CD8-positive, alpha-beta memory T cell (primary cell): ENCODE measurements around the gene NKPD1. TPM values are rescaled to one million over a fixed set of nuclear protein-coding genes. Genes with fewer than 3 reads are reported as not detected.

ENCODE experiments used
- CTCF ChIA-PET: fragments of 350-600 bp; sonication (Branson Sonifier 250); formaldehyde crosslinking; loops from one replicate; lab custom pipeline; 2021; ENCODE audit warnings: antibody characterized with exemption; lab: Charles Lee
- POLR2A ChIA-PET: fragments of 350-600 bp; sonication (Branson Sonifier 250); formaldehyde crosslinking; loops from one replicate; lab custom pipeline; 2021; ENCODE audit warnings: antibody characterized with exemption; lab: Charles Lee
- DNase-seq, 5 donors: peaks; one replicate each; pipeline versions ENCODE4 v3.0.0 to v3.0.0-alpha.2; 2020 to 2022; ENCODE audit warnings: mixed read lengths in 1 of 5
- H3K27ac ChIP-seq: one replicate; pipeline ENCODE4 v1.7.0; 2013; ENCODE audit warnings: low read depth, mild to moderate bottlenecking, low read length, moderate library complexity
- H3K27me3 ChIP-seq: 2 replicates; pipeline ENCODE4 v1.7.0; 2013; ENCODE audit warnings: low read length, mild to moderate bottlenecking; ENCODE audit not compliant: insufficient read depth, poor library complexity, severe bottlenecking
- H3K36me3 ChIP-seq: 2 replicates; pipeline ENCODE4 v1.7.0; 2013; ENCODE audit warnings: mild to moderate bottlenecking, low read length, moderate library complexity; ENCODE audit not compliant: insufficient read depth
- H3K4me1 ChIP-seq: 2 replicates; pipeline ENCODE4 v1.7.0; 2013; ENCODE audit warnings: mild to moderate bottlenecking, low read length, moderate library complexity; ENCODE audit not compliant: insufficient read depth
- H3K4me3 ChIP-seq: 2 replicates; pipeline ENCODE4 v1.7.0; 2013; ENCODE audit warnings: mild to moderate bottlenecking, low read length
- H3K9me3 ChIP-seq: 2 replicates; pipeline ENCODE4 v1.7.0; 2013; ENCODE audit warnings: mild to moderate bottlenecking, low read length
- H3K27ac Mint-ChIP-seq, 8 donors: one replicate each; pipeline ENCODE4 v1.8.0; 2020 to 2021; ENCODE audit warnings: mixed read lengths in 8 of 8, mild to moderate bottlenecking in 6 of 8, inconsistent platforms in 3 of 8, moderate library complexity in 3 of 8
- H3K27me3 Mint-ChIP-seq, 2 donors: one replicate each; pipeline ENCODE4 v1.8.0; 2020 to 2021; ENCODE audit warnings: mixed read lengths in 2 of 2, mild to moderate bottlenecking in 1 of 2, moderate library complexity in 1 of 2
- H3K36me3 Mint-ChIP-seq, 3 donors: one replicate each; pipeline ENCODE4 v1.8.0; 2020 to 2021; ENCODE audit warnings: mixed read lengths in 3 of 3, inconsistent platforms in 1 of 3, mild to moderate bottlenecking in 1 of 3
- H3K4me1 Mint-ChIP-seq, 3 donors: one replicate each; pipeline ENCODE4 v1.8.0; 2020 to 2021; ENCODE audit warnings: mixed read lengths in 3 of 3, inconsistent platforms in 1 of 3, mild to moderate bottlenecking in 1 of 3
- H3K4me3 Mint-ChIP-seq, 7 donors: one replicate each; pipeline ENCODE4 v1.8.0; 2020 to 2021; ENCODE audit warnings: mixed read lengths in 7 of 7, mild to moderate bottlenecking in 6 of 7, moderate library complexity in 4 of 7, inconsistent platforms in 2 of 7
- H3K9me3 Mint-ChIP-seq, 5 donors: one replicate each; pipeline ENCODE4 v1.8.0; 2020 to 2022; ENCODE audit warnings: mixed read lengths in 5 of 5, mild to moderate bottlenecking in 3 of 5, moderate library complexity in 2 of 5, inconsistent platforms in 1 of 5
- polyA plus RNA-seq: library from polyadenylated mRNA; unstranded; fragments of 300-500 nt; fragmentation: Illumina TruSeq; gene quantifications from one replicate; pipeline ENCODE4 v1.2.3, GENCODE V29; 2021
- total RNA-seq, 2 experiments: library from RNA; stranded (reverse); gene quantifications; one replicate each; pipeline ENCODE4 v1.2.3, GENCODE V29; 2021

Gene NKPD1
- total and polyA plus RNA-seq, 3 experiments from 2014 or later: 0.13 to 0.20 (median 0.18) TPM

- Mint-ChIP-seq H3K4me3 (peak overlapping the region; percentile 82 to 95 (median 91)), H3K27me3 (no peaks in the 10 kb centered on the region), H3K36me3 (peaks cover 0 to 30% (median 3%) of the 10 kb centered on the region in 3 donors), H3K27ac (peak overlapping the region; percentile 77 to 98 (median 94)), H3K9me3 (no peaks in the 10 kb centered on the region), H3K4me1 (peaks cover 35 to 54% (median 43%) of the 10 kb centered on the region in 3 donors)
- Histone ChIP-seq H3K4me1 (peaks cover 31% of the 10 kb centered on the region), H3K9me3 (no peaks in the 10 kb centered on the region), H3K27ac (peak overlapping the region; percentile 89), H3K36me3 (peaks cover 9% of the 10 kb centered on the region), H3K27me3 (no peaks in the 10 kb centered on the region), H3K4me3 (peak overlapping the region; percentile 99)
- ChIA-PET CTCF (interaction anchor here (1.1 to 2.0 kb wide), 9 partner anchors 9 to 92 kb away, joined by 3 to 16 read pairs (median 5); partner anchors contain the start of gene PPP1R37), POLR2A (interaction anchor here (0.6 to 2.8 kb wide), 8 partner anchors 15 to 723 kb away, joined by 3 to 24 read pairs (median 5); partner anchors contain the start of genes CLASRP, DMPK, MYPOP and PPP1R37)
- DNase-seq: peak in 4 of 5 donors; percentile 17 to 65 (median 37)
Observed at GRCh38 chr19:45179072-45179891, 18.5 kb upstream of the NKPD1 start.

- Histone ChIP-seq H3K27me3 (no peaks in the 10 kb centered on the region), H3K4me3 (peak within 1 kb of the TSS; percentile 99), H3K36me3 (peaks cover 9% of the 10 kb centered on the region), H3K9me3 (no peaks in the 10 kb centered on the region), H3K27ac (peak within 1 kb of the TSS; percentile 94), H3K4me1 (peaks cover 36% of the 10 kb centered on the region)
- ChIA-PET POLR2A (interaction anchor here (0.6 to 2.8 kb wide), 9 partner anchors 9 to 724 kb away, joined by 3 to 24 read pairs (median 5); partner anchors contain the start of genes CLASRP, DMPK, MYPOP and PPP1R37), CTCF (interaction anchor here (1.1 to 2.0 kb wide), 10 partner anchors 9 to 92 kb away, joined by 3 to 16 read pairs (median 5); partner anchors contain the start of gene PPP1R37)
- no peaks in the 10 kb centered on the region for H3K9me3 Mint-ChIP-seq
- peaks cover 0 to 30% (median 3%) of the 10 kb centered on the region in 3 donors for H3K36me3 Mint-ChIP-seq
- peak; percentile 100 for DNase-seq
- peak within 1 kb of the TSS; percentile 77 to 98 (median 95) for H3K27ac Mint-ChIP-seq
- peaks cover 35 to 52% (median 43%) of the 10 kb centered on the region in 3 donors for H3K4me1 Mint-ChIP-seq
- no peaks in the 10 kb centered on the region for H3K27me3 Mint-ChIP-seq
- peak within 1 kb of the TSS; percentile 82 to 95 (median 91) for H3K4me3 Mint-ChIP-seq
Observed at GRCh38 chr19:45178262-45179071, 17.7 kb upstream of the NKPD1 start, which contains the start of gene BLOC1S3. Gene BLOC1S3 (plus strand): TSS chr19:45178784. CDS start chr19:45179297, 513 bp downstream.

- ChIA-PET POLR2A (interaction anchor here (1.0 to 2.8 kb wide), 6 partner anchors 10 to 725 kb away, joined by 4 to 24 read pairs (median 5); partner anchors contain the start of genes MYPOP and PPP1R37), CTCF (interaction anchor here (1.1 to 2.0 kb wide), 9 partner anchors 10 to 91 kb away, joined by 3 to 16 read pairs (median 5); partner anchors contain the start of gene PPP1R37)
- Mint-ChIP-seq H3K4me3 (peak within 1 kb of the TSS; percentile 82 to 95 (median 91)), H3K36me3 (peaks cover 0 to 28% (median 3%) of the 10 kb centered on the region in 3 donors), H3K9me3 (no peaks in the 10 kb centered on the region), H3K27me3 (no peaks in the 10 kb centered on the region), H3K4me1 (peaks cover 36 to 52% (median 42%) of the 10 kb centered on the region in 3 donors), H3K27ac (peak within 1 kb of the TSS; percentile 77 to 98 (median 95))
- Histone ChIP-seq H3K9me3 (no peaks in the 10 kb centered on the region), H3K36me3 (peaks cover 9% of the 10 kb centered on the region), H3K4me3 (peak within 1 kb of the TSS; percentile 99), H3K27me3 (no peaks in the 10 kb centered on the region), H3K27ac (peak within 1 kb of the TSS; percentile 94), H3K4me1 (peaks cover 39% of the 10 kb centered on the region)
- no peak for DNase-seq
Observed at GRCh38 chr19:45177817-45178261, 17.1 kb upstream of the NKPD1 start, which contains the start of gene TRAPPC6A. Gene TRAPPC6A (minus strand): TSS chr19:45178237. CDS start chr19:45178218, 19 bp downstream.

GRCh38 chr19:45175515-45176345 lies 14.9 kb upstream of the NKPD1 start:
- no peak for DNase-seq
- H3K27ac Mint-ChIP-seq: peak overlapping the region in 6 of 8 donors; percentile 7 to 71 (median 50)
- H3K4me1 Mint-ChIP-seq: peaks cover 39 to 56% (median 45%) of the 10 kb centered on the region in 3 donors
- Histone ChIP-seq H3K9me3 (no peaks in the 10 kb centered on the region), H3K27ac (no peak overlapping the region), H3K36me3 (no peaks in the 10 kb centered on the region), H3K4me1 (peaks cover 49% of the 10 kb centered on the region), H3K4me3 (no peak overlapping the region), H3K27me3 (no peaks in the 10 kb centered on the region)
- peak overlapping the region in 6 of 7 donors; percentile 5 to 79 (median 36) for H3K4me3 Mint-ChIP-seq
- ChIA-PET POLR2A (no interaction called here), CTCF (no interaction called here)
- peaks cover 0 to 15% (median 0%) of the 10 kb centered on the region in 3 donors for H3K36me3 Mint-ChIP-seq
- no peaks in the 10 kb centered on the region for H3K9me3 Mint-ChIP-seq
- no peaks in the 10 kb centered on the region for H3K27me3 Mint-ChIP-seq

- no peaks in the 10 kb centered on the region for H3K9me3 Mint-ChIP-seq
- H3K4me1 ChIP-seq: peaks cover 56% of the 10 kb centered on the region
- no peak overlapping the region for H3K4me3 ChIP-seq
- peaks cover 37 to 62% (median 49%) of the 10 kb centered on the region in 3 donors for H3K4me1 Mint-ChIP-seq
- no peaks in the 10 kb centered on the region for H3K9me3 ChIP-seq
- H3K27ac Mint-ChIP-seq: peak overlapping the region in 2 of 8 donors; percentile 15 to 77
- no peaks in the 10 kb centered on the region for H3K36me3 ChIP-seq
- H3K4me3 Mint-ChIP-seq: no peak overlapping the region
- DNase-seq: no peak
- no peaks in the 10 kb centered on the region for H3K27me3 Mint-ChIP-seq
- H3K27ac ChIP-seq: no peak overlapping the region
- POLR2A ChIA-PET: no interaction called here
- CTCF ChIA-PET: no interaction called here
- peaks cover 0 to 8% (median 0%) of the 10 kb centered on the region in 3 donors for H3K36me3 Mint-ChIP-seq
- no peaks in the 10 kb centered on the region for H3K27me3 ChIP-seq
Observed at GRCh38 chr19:45173816-45174215, 13.0 kb upstream of the NKPD1 start.

- Mint-ChIP-seq H3K9me3 (no peaks in the 10 kb centered on the region), H3K4me1 (peaks cover 35 to 60% (median 44%) of the 10 kb centered on the region in 3 donors), H3K4me3 (peak overlapping the region in 4 of 7 donors; percentile 55 to 88 (median 64)), H3K36me3 (peaks cover 0 to 2% (median 0%) of the 10 kb centered on the region in 3 donors), H3K27me3 (no peaks in the 10 kb centered on the region), H3K27ac (peak overlapping the region in 6 of 8 donors; percentile 4 to 87 (median 81))
- H3K27ac ChIP-seq: no peak overlapping the region
- no peaks in the 10 kb centered on the region for H3K27me3 ChIP-seq
- H3K9me3 ChIP-seq: no peaks in the 10 kb centered on the region
- H3K4me3 ChIP-seq: peak overlapping the region; percentile 43
- H3K36me3 ChIP-seq: no peaks in the 10 kb centered on the region
- no peak for DNase-seq
- H3K4me1 ChIP-seq: peaks cover 60% of the 10 kb centered on the region
- POLR2A ChIA-PET: no interaction called here
- CTCF ChIA-PET: no interaction called here
Observed at GRCh38 chr19:45172611-45173208, 11.9 kb upstream of the NKPD1 start.
